MCF 10A (cell line): ENCODE results near the gene OR52E4. TPM values are rescaled to one million over a fixed set of nuclear protein-coding genes. Genes with fewer than 3 reads are reported as not detected.

Experiments
- BruUV-seq: library from RNA; stranded (reverse); fragments of 400-500 nt; replicated peaks from 2 replicates; lab custom pipeline; 2021; lab: Mats Ljungman, UMichigan
- CTCF ChIA-PET: fragments of 300-600 bp; sonication (Branson Sonifier 250); formaldehyde crosslinking; extraction: SDS; loops from one replicate; lab custom pipeline; 2021; ENCODE audit warnings: antibody characterized with exemption, inconsistent platforms; lab: Yijun Ruan, JAX
- POLR2A ChIA-PET: fragments of 300-600, 350-650 bp; sonication (Branson Sonifier 250); formaldehyde crosslinking; extraction: SDS; loops from one replicate; lab custom pipeline; 2020; ENCODE audit warnings: antibody characterized with exemption, inconsistent platforms; lab: Yijun Ruan, JAX
- DNase-seq: peaks from one replicate; pipeline ENCODE4 v3.0.0-alpha.2; 2018; ENCODE audit not compliant: unreplicated experiment
- H3K27ac Mint-ChIP-seq: one replicate; pipeline ENCODE4 v1.8.0; 2022; ENCODE audit warnings: mild to moderate bottlenecking, low read depth, mixed read lengths; ENCODE audit not compliant: unreplicated experiment
- H3K27me3 Mint-ChIP-seq: one replicate; pipeline ENCODE4 v1.8.0; 2022; ENCODE audit warnings: mixed read lengths; ENCODE audit not compliant: insufficient read depth, unreplicated experiment
- H3K36me3 Mint-ChIP-seq: one replicate; pipeline ENCODE4 v1.8.0; 2022; ENCODE audit warnings: mild to moderate bottlenecking, moderate library complexity, mixed read lengths; ENCODE audit not compliant: insufficient read depth, unreplicated experiment
- H3K4me1 Mint-ChIP-seq: one replicate; pipeline ENCODE4 v1.8.0; 2022; ENCODE audit warnings: mixed read lengths; ENCODE audit not compliant: insufficient read depth, unreplicated experiment
- H3K4me3 Mint-ChIP-seq: one replicate; pipeline ENCODE4 v1.8.0; 2022; ENCODE audit warnings: mild to moderate bottlenecking, moderate library complexity, mixed read lengths; ENCODE audit not compliant: unreplicated experiment
- H3K9me3 Mint-ChIP-seq: one replicate; pipeline ENCODE4 v1.8.0; 2022; ENCODE audit warnings: mixed read lengths; ENCODE audit not compliant: unreplicated experiment
- intact Hi-C: fragments of 100-400 bp; cut with micrococcal nuclease; formaldehyde crosslinking; loops from 2 replicates; pipeline ENCODE4 v1.14.1; 2022
- total RNA-seq: library from RNA; stranded (reverse); gene quantifications from 2 replicates; pipeline ENCODE4 v1.2.3, GENCODE V29; 2022
- TF ChIP-seq, protein P1 (sequence below): fragments of 200-600 bp; IDR thresholded peaks from one replicate; pipeline ENCODE4 v1.8.0; 2022; ENCODE audit warnings: antibody characterized with exemption, mild to moderate bottlenecking; ENCODE audit not compliant: unreplicated experiment

Gene OR52E4
- total RNA-seq, 1 experiment from 2014 or later: not detected

DNA sequence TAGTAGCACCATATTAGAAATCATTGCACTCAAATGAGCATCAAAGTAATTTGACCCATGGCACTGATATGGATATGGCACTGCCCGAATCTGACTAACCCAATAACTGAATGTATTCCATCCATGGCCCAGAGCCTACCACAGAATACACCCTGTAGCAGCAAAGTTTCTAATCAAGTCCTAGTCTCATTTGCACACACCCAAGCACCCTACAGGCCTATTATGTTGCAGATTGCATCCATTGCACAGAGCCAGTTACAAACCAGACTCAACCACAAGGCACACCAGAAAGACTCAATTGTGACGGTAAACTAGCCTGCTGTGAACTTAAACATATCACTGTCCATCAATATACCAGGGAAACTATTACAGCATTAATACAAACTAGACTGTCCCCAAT lies 19.1 kb downstream of the OR52E4 start:
- CTCF ChIA-PET: no interaction called here
- H3K27me3 Mint-ChIP-seq: peaks cover 15% of the 10 kb centered on the region
- no peaks in the 10 kb centered on the region for H3K9me3 Mint-ChIP-seq
- intact Hi-C loops: no loop called here
- no peak overlapping the region for H3K4me3 Mint-ChIP-seq
- H3K27ac Mint-ChIP-seq: no peak overlapping the region
- TF ChIP-seq, protein P1, sequence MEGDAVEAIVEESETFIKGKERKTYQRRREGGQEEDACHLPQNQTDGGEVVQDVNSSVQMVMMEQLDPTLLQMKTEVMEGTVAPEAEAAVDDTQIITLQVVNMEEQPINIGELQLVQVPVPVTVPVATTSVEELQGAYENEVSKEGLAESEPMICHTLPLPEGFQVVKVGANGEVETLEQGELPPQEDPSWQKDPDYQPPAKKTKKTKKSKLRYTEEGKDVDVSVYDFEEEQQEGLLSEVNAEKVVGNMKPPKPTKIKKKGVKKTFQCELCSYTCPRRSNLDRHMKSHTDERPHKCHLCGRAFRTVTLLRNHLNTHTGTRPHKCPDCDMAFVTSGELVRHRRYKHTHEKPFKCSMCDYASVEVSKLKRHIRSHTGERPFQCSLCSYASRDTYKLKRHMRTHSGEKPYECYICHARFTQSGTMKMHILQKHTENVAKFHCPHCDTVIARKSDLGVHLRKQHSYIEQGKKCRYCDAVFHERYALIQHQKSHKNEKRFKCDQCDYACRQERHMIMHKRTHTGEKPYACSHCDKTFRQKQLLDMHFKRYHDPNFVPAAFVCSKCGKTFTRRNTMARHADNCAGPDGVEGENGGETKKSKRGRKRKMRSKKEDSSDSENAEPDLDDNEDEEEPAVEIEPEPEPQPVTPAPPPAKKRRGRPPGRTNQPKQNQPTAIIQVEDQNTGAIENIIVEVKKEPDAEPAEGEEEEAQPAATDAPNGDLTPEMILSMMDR: no peak
- POLR2A ChIA-PET: no interaction called here
- no peaks in the 10 kb centered on the region for H3K36me3 Mint-ChIP-seq
- no TSS peak for BruUV-seq
- no peaks in the 10 kb centered on the region for H3K4me1 Mint-ChIP-seq
- no peak for DNase-seq

DNA sequence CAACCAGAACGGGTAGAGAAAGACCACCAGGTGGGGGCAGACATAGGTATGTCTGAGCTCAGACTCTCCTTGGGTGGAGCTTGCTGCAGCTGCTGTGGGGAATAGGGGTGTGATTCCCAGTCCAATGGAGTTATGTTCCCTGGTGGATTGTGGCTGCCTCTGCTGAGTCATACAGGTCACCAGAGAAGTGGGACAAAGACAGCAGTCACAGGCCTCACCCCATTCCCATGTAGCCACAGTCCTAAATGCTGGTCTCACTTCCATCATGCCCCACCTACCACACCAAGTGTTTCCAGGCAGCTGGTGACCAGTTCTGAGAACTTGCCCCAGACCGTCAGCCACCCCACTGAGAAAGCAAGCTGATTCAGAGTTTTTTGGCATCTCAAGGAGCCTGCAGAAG lies 30.1 kb downstream of the OR52E4 start:
- peaks cover 4% of the 10 kb centered on the region for H3K9me3 Mint-ChIP-seq

DNA sequence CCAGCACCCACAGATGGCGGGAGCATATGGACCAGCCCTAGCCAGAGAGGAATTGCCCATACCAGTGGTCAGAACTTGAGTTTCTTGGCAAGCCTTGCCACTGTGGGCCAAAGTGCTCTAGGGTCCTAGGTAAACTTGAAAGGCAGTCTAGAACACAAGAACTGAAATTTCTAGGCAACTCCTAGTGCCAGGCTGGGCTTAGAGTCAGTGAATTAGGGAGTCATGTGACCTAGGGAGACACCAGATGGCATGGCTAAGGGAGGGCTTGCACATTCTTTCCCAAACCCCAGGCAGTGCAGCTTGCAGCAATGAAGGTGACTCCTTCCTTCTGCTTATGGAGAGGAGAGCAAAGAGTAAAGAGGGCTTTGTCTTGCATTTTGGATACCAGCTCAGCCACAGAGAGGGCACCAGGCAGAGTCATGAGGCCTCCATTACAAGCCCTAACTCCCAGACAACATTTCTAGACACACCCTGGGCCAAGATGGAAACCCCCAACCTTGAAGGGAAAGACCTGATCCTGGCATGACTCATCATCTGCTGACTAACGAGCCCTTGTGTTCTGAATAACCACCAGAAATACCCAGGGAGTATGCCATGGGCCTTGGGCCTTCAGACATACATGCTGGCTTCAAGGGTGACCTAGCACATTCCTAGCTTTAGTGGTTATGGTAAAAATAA lies 42.5 kb downstream of the OR52E4 start:
- peaks cover 4% of the 10 kb centered on the region for H3K4me1 Mint-ChIP-seq
- intact Hi-C loops: no loop called here
- H3K27ac Mint-ChIP-seq: no peak overlapping the region
- H3K4me3 Mint-ChIP-seq: no peak overlapping the region
- H3K9me3 Mint-ChIP-seq: peaks cover 16% of the 10 kb centered on the region
- CTCF ChIA-PET: interaction anchor here (0.6 kb wide), 1 partner anchor 932 kb away, joined by 3 read pairs; no protein-coding TSS in a partner anchor
- H3K27me3 Mint-ChIP-seq: no peaks in the 10 kb centered on the region
- POLR2A ChIA-PET: no interaction called here
- no peaks in the 10 kb centered on the region for H3K36me3 Mint-ChIP-seq
- DNase-seq: peak; percentile 63
- TF ChIP-seq, protein P1: no peak
- no TSS peak for BruUV-seq

More for the DNA sequence above, 30.1 kb downstream of the OR52E4 start:
- no peaks in the 10 kb centered on the region for H3K27me3 Mint-ChIP-seq
- no peak for DNase-seq
- intact Hi-C loops: no loop called here
- no peak overlapping the region for H3K27ac Mint-ChIP-seq
- CTCF ChIA-PET: interaction anchor here (1.3 kb wide), 1 partner anchor 19 kb away, joined by 4 read pairs; no protein-coding TSS in a partner anchor
- BruUV-seq: no TSS peak
- no peak overlapping the region for H3K4me3 Mint-ChIP-seq
- TF ChIP-seq, protein P1: no peak
- no peaks in the 10 kb centered on the region for H3K4me1 Mint-ChIP-seq
- POLR2A ChIA-PET: no interaction called here
- H3K36me3 Mint-ChIP-seq: no peaks in the 10 kb centered on the region

DNA sequence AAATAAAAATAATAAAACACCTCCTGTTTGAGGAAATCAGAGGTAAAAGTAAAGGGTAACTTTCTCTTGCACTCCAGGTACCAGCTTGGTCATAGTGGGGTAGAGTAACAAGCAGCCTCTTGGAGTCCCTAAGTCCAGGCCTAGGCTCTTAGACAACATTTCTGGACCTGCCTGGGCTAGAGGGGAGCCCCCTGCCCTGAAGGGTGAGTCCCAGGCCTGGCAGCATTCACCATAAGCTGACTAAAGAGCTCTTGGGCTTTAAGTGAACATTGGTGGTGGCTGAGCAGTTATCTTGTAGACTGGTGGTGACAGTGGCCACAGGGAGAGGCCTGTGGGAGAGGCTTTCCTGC lies 43.0 kb downstream of the OR52E4 start:
- CTCF ChIA-PET: no interaction called here
- Mint-ChIP-seq H3K27ac (no peak overlapping the region), H3K36me3 (no peaks in the 10 kb centered on the region), H3K4me3 (no peak overlapping the region), H3K4me1 (peaks cover 4% of the 10 kb centered on the region), H3K9me3 (peaks cover 20% of the 10 kb centered on the region), H3K27me3 (no peaks in the 10 kb centered on the region)
- TF ChIP-seq, protein P1: no peak
- POLR2A ChIA-PET: no interaction called here
- intact Hi-C loops: no loop called here
- DNase-seq: no peak
- BruUV-seq: no TSS peak
